Tibial nerve (tissue), 4 donors: ENCODE data around the gene DFFB. TPM values are rescaled to one million over a fixed set of nuclear protein-coding genes. Genes with fewer than 3 reads are reported as not detected.

ENCODE experiments used
- DNase-seq, 2 donors: peaks; one replicate each; pipeline ENCODE4 v3.0.0-alpha.2; 2019; ENCODE audit warnings: low spot score in 2 of 2
- H3K27ac ChIP-seq, 4 donors: fragments of 200-600 bp; sonication (generic) in 3 of 4; one replicate each; pipeline ENCODE4 v1.5.1; 2017 to 2019; ENCODE audit warnings: mild to moderate bottlenecking in 1 of 4
- H3K27me3 ChIP-seq, 2 donors: fragments of 200-600 bp; sonication (generic) in 1 of 2; one replicate each; pipeline versions ENCODE4 v1.5.1 to v1.6.0; 2017 to 2019
- H3K36me3 ChIP-seq, 3 donors: fragments of 200-600 bp; sonication (generic); one replicate each; pipeline ENCODE4 v1.5.1; 2018 to 2019
- H3K4me1 ChIP-seq, 4 donors: fragments of 200-600 bp; sonication (generic) in 3 of 4; one replicate each; pipeline ENCODE4 v1.5.1; 2017 to 2019
- H3K4me3 ChIP-seq, 4 donors: fragments of 200-600 bp; sonication (generic) in 3 of 4; one replicate each; pipeline ENCODE4 v1.5.1; 2017 to 2019; ENCODE audit warnings: mild to moderate bottlenecking in 1 of 4, moderate library complexity in 1 of 4
- H3K9me3 ChIP-seq, 4 donors: fragments of 200-600 bp; sonication (generic) in 3 of 4; one replicate each; pipeline ENCODE4 v1.5.1; 2017 to 2019
- CTCF ChIP-seq, 5 experiments: fragments of 200-600 bp in 3 of 5; fragments of 450-650 bp in 2 of 5; sonication (generic) in 3 of 5; IDR thresholded peaks; one replicate each; pipeline ENCODE4 v1.5.1; 2016 to 2019; ENCODE audit warnings: antibody characterized with exemption in 5 of 5, mild to moderate bottlenecking in 3 of 5, moderate library complexity in 2 of 5
- EP300 ChIP-seq, 2 donors: sonication (generic); formaldehyde crosslinking; IDR thresholded peaks; one replicate each; pipeline ENCODE4 v1.6.1; 2017; ENCODE audit warnings: antibody characterized with exemption in 2 of 2, mild to moderate bottlenecking in 1 of 2
- POLR2A ChIP-seq, 2 donors: fragments of 450-650 bp; IDR thresholded peaks; one replicate each; pipeline ENCODE4 v1.6.1; 2017; ENCODE audit warnings: antibody characterized with exemption in 2 of 2, mild to moderate bottlenecking in 2 of 2, moderate library complexity in 2 of 2
- WGBS, 2 donors: methylation state at CpG; one replicate each; pipeline ENCODE4 v1.1.5; 2018; 5-methylcytosine and 5-hydroxymethylcytosine counted together
- total RNA-seq, 4 donors: library from RNA; depleted of rRNA; stranded (reverse); fragments of >200 nt; gene quantifications; one replicate each; pipeline ENCODE4 v1.1.0, GENCODE V29; 2016

The DFFB gene
- total RNA-seq, 4 donors from 2014 or later: 7.0 to 17.7 (median 15.2) TPM

GRCh38 chr1:3885611-3886010 lies 28.3 kb downstream of the DFFB start:
- WGBS, 2 donors: 78 to 80% methylated on average over 7 of the region's 7 CpGs
- Histone ChIP-seq H3K4me1 (no peaks in the 10 kb centered on the region), H3K27ac (no peak overlapping the region), H3K36me3 (peaks cover 0 to 98% (median 21%) of the 10 kb centered on the region in 3 donors), H3K4me3 (no peak overlapping the region), H3K9me3 (no peaks in the 10 kb centered on the region), H3K27me3 (no peaks in the 10 kb centered on the region)
- no peak for DNase-seq
- TF ChIP-seq CTCF (IDR thresholded peaks at IDR 0.05) (no peak), EP300 (IDR thresholded peaks at IDR 0.05) (no peak), POLR2A (IDR thresholded peaks at IDR 0.05) (no peak)

- Histone ChIP-seq H3K36me3 (peaks cover 0 to 98% (median 23%) of the 10 kb centered on the region in 3 donors), H3K27me3 (no peaks in the 10 kb centered on the region), H3K27ac (no peak overlapping the region), H3K4me3 (no peak overlapping the region), H3K4me1 (no peaks in the 10 kb centered on the region), H3K9me3 (no peaks in the 10 kb centered on the region)
- TF ChIP-seq CTCF (IDR thresholded peaks at IDR 0.05) (no peak), POLR2A (IDR thresholded peaks at IDR 0.05) (no peak), EP300 (IDR thresholded peaks at IDR 0.05) (no peak)
- no peak for DNase-seq
- 88 to 92% methylated on average over 15 of the region's 15 CpGs for WGBS, 2 donors
Measured at GRCh38 chr1:3886106-3886670, 28.9 kb downstream of the DFFB start.

- no peak overlapping the region for H3K27ac ChIP-seq
- peaks cover 0 to 97% (median 23%) of the 10 kb centered on the region in 3 donors for H3K36me3 ChIP-seq
- no peaks in the 10 kb centered on the region for H3K9me3 ChIP-seq
- no peaks in the 10 kb centered on the region for H3K4me1 ChIP-seq
- DNase-seq: no peak
- H3K4me3 ChIP-seq: no peak overlapping the region
- 85 to 86% methylated on average over 8 of the region's 8 CpGs for WGBS, 2 donors
- H3K27me3 ChIP-seq: no peaks in the 10 kb centered on the region
- TF ChIP-seq EP300 (IDR thresholded peaks at IDR 0.05) (no peak), CTCF (IDR thresholded peaks at IDR 0.05) (no peak), POLR2A (IDR thresholded peaks at IDR 0.05) (no peak)
Measured at GRCh38 chr1:3886691-3887090, 29.4 kb downstream of the DFFB start.

GRCh38 chr1:3888301-3888700 lies 31.0 kb downstream of the DFFB start:
- DNase-seq: no peak
- Histone ChIP-seq H3K27ac (no peak overlapping the region), H3K27me3 (no peaks in the 10 kb centered on the region), H3K4me1 (peaks cover 0 to 1% (median 0%) of the 10 kb centered on the region in 4 donors), H3K36me3 (peaks cover 0 to 83% (median 23%) of the 10 kb centered on the region in 3 donors), H3K4me3 (no peak overlapping the region), H3K9me3 (no peaks in the 10 kb centered on the region)
- 86 to 87% methylated on average over 15 of the region's 15 CpGs for WGBS, 2 donors
- TF ChIP-seq POLR2A (IDR thresholded peaks at IDR 0.05) (no peak), CTCF (IDR thresholded peaks at IDR 0.05) (no peak), EP300 (IDR thresholded peaks at IDR 0.05) (no peak)

GRCh38 chr1:3889936-3890335 lies 32.7 kb downstream of the DFFB start:
- Histone ChIP-seq H3K4me1 (peaks cover 0 to 5% (median 0%) of the 10 kb centered on the region in 4 donors), H3K9me3 (no peaks in the 10 kb centered on the region), H3K36me3 (peaks cover 0 to 72% (median 23%) of the 10 kb centered on the region in 3 donors), H3K27me3 (no peaks in the 10 kb centered on the region), H3K27ac (no peak overlapping the region), H3K4me3 (no peak overlapping the region)
- no peak for TF ChIP-seq CTCF (IDR thresholded peaks at IDR 0.05)
- TF ChIP-seq EP300 (IDR thresholded peaks at IDR 0.05): no peak
- no peak for TF ChIP-seq POLR2A (IDR thresholded peaks at IDR 0.05)
- WGBS, 2 donors: 88 to 89% methylated on average over 14 of the region's 14 CpGs
- DNase-seq: no peak
